SK-N-MC (cell line): ENCODE results near the gene SERP1.

ENCODE experiments used
- EZH2 ChIP-seq: fragments of 200-600 bp; sonication (generic); IDR thresholded peaks from one replicate; pipeline ENCODE4 v1.6.1; 2017; ENCODE audit warnings: antibody characterized with exemption
- FOXP2 ChIP-seq: optimal IDR thresholded peaks from 2 replicates; pipeline ENCODE3; 2011; ENCODE audit warnings: mild to moderate bottlenecking, moderate library complexity; ENCODE audit not compliant: insufficient read depth; ENCODE audit errors: extremely low read length, control extremely low read depth
- POLR2AphosphoS5 ChIP-seq: IDR thresholded peaks from 2 replicates; pipeline ENCODE4 v1.6.1; 2012; ENCODE audit warnings: mild to moderate bottlenecking, low read depth, low read length, borderline replicate concordance

GRCh38 chr3:150494411-150494977 is 51.8 kb downstream of the SERP1 start:
- TF ChIP-seq POLR2AphosphoS5: no peak
- TF ChIP-seq EZH2: no peak
- no peak for TF ChIP-seq FOXP2
